ENCODE measurements around the gene ZBTB45. TPM values are rescaled to one million over a fixed set of nuclear protein-coding genes. Genes with fewer than 3 reads are reported as not detected.

The ZBTB45 gene
- total RNA-seq, 1 donor, result 4.7 TPM

DNA sequence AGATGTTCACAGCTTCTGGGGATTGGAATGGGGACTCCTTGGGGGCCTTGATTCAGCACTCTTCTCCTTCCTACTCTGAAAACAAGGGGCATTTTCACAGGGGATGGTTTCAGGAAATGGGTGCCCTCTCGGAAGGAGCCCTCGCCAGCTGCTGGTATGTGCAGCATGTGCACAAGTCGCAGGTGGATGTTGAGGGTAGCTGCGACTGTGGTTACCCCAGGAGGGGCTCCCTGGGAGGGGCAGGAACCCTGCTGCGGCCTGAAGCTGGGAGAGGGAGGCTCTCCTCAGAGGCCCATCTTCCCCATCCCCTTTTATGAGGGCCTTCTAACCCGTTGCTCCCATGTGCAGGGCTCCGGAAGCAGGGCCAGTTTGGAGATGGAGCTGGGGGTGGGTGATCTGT is 37.2 kb downstream of the ZBTB45 start:
- no peak for DNase-seq (ENCODE audit: low read depth)
- H3K4me3 ChIP-seq (ENCODE audit: low read depth, low read length), result no peak overlapping the region
- TF ChIP-seq, protein P1, sequence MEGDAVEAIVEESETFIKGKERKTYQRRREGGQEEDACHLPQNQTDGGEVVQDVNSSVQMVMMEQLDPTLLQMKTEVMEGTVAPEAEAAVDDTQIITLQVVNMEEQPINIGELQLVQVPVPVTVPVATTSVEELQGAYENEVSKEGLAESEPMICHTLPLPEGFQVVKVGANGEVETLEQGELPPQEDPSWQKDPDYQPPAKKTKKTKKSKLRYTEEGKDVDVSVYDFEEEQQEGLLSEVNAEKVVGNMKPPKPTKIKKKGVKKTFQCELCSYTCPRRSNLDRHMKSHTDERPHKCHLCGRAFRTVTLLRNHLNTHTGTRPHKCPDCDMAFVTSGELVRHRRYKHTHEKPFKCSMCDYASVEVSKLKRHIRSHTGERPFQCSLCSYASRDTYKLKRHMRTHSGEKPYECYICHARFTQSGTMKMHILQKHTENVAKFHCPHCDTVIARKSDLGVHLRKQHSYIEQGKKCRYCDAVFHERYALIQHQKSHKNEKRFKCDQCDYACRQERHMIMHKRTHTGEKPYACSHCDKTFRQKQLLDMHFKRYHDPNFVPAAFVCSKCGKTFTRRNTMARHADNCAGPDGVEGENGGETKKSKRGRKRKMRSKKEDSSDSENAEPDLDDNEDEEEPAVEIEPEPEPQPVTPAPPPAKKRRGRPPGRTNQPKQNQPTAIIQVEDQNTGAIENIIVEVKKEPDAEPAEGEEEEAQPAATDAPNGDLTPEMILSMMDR (IDR thresholded peaks at IDR 0.05; ENCODE audit: insufficient read depth, low read depth, low read length), result no peak

DNA sequence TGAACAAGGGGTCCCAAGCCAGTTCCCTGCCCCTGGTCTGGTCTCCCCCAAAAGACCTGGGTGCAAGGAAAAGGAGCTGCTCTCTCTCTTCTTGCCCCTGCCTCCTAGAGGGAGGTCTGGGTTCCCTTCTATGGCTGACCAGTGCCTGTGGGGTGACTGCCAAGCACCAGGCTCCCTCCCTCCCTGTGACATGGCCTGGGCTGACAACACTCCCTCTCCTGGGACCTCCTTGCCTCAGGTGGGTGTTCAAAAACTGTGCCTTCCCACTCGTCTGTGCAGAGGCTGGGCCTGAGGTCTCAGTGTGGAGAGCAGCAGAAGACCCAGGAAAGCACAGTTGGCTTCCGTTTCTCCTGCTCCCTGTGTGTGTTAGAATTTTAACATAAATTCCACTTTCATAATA is 38.8 kb downstream of the ZBTB45 start:
- TF ChIP-seq, protein P1 (IDR thresholded peaks at IDR 0.05; ENCODE audit: insufficient read depth, low read depth, low read length), result no peak
- no peak for DNase-seq (ENCODE audit: low read depth)
- no peak overlapping the region for H3K4me3 ChIP-seq (ENCODE audit: low read depth, low read length)

DNA sequence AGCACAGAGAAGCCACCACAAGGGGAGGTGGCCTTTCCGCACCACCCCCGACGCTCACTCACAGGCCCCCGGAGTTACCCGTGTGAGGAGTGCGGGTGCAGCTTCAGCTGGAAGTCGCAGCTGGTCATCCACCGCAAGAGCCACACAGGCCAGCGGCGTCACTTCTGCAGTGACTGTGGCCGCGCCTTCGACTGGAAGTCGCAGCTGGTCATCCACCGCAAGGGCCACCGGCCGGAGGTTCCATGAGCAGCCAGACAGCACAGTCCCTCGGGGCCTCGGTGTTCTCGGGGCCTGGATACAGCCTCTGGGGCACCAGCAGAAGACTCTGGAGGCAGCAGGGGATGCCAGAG is 39.2 kb downstream of the ZBTB45 start:
- TF ChIP-seq, protein P1 (IDR thresholded peaks at IDR 0.05; ENCODE audit: insufficient read depth, low read depth, low read length), result no peak
- H3K4me3 ChIP-seq (ENCODE audit: low read depth, low read length), result no peak overlapping the region
- no peak for DNase-seq (ENCODE audit: low read depth)

DNA sequence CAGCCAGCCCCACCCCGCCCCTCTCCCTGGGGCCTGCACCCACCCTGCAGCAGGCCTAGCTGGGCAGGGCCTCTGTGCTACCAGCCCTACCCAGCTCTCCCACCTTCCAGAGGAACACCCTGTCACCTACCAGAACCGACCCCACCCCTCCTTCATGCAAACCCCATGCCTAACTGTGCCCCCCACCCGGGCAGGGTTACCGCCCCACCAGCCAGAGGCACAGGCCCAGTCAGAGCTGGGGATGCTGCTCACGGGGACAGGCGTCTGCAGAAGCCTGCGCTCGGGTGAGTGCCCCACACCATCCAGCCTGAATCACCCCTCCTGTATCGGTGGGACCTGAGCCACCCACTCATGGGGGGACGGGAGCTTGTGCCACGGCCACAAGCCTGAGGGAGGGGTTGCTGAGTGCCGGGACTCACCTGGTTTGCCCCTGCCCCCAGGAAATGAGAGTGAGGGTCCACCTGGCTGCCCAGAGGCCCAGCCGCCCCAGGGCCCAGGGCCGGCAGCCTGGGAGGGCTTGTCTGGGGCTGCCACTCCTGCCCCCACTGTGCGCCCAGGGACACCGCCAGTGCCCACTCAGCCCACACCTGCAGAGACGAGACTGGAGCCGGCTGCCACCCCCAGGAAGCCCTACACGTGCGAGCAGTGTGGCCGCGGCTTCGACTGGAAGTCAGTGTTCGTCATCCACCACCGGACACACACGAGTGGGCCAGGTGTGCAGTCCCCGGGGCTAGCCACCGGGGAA is 39.7 kb downstream of the ZBTB45 start:
- H3K4me3 ChIP-seq (ENCODE audit: low read depth, low read length), result no peak overlapping the region
- no peak for DNase-seq (ENCODE audit: low read depth)
- TF ChIP-seq, protein P1 (IDR thresholded peaks at IDR 0.05; ENCODE audit: insufficient read depth, low read depth, low read length), result no peak

DNA sequence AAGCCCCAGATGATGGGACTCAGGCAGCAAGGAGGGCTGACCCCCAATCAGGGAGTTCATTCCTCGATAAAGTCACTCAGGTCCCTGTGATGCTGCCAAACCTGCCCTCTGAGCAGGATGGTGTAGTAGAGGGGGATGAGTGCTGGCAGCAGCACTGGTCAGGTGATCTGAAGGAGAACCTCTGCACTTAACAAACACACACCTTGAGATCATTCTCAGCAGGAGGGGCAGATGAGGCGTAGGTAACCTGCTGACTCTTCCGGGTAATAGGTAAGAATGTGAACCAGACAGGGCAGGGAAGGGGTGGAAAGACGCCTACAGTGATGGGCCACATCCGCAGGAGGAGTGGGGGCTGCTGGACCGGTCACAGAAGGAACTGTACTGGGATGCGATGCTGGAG is 40.3 kb downstream of the ZBTB45 start:
- no peak for DNase-seq (ENCODE audit: low read depth)
- no peak overlapping the region for H3K4me3 ChIP-seq (ENCODE audit: low read depth, low read length)
- TF ChIP-seq, protein P1 (IDR thresholded peaks at IDR 0.05; ENCODE audit: insufficient read depth, low read depth, low read length), result no peak

DNA sequence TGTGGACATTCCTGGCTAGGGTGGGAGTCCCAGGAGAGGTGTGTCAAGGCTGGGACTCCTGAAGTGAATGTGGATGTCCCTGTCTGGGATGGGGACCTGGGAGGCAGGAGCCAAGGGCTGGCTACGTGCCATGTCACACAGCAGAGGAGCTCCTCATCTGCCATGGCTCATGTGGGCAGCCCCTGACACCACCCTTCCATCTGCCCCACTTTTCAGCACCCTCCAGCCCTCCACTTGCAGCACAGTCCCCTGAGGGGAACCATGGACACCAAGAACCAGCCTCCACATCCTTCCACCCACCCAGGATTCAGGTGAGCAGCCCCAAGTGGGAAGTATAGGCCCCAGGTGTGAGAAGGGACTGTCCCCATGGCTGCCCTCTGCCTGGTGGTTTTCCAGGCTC is 41.7 kb downstream of the ZBTB45 start:
- TF ChIP-seq, protein P1 (IDR thresholded peaks at IDR 0.05; ENCODE audit: insufficient read depth, low read depth, low read length), result no peak
- DNase-seq (ENCODE audit: low read depth), result no peak
- H3K4me3 ChIP-seq (ENCODE audit: low read depth, low read length), result no peak overlapping the region

DNA sequence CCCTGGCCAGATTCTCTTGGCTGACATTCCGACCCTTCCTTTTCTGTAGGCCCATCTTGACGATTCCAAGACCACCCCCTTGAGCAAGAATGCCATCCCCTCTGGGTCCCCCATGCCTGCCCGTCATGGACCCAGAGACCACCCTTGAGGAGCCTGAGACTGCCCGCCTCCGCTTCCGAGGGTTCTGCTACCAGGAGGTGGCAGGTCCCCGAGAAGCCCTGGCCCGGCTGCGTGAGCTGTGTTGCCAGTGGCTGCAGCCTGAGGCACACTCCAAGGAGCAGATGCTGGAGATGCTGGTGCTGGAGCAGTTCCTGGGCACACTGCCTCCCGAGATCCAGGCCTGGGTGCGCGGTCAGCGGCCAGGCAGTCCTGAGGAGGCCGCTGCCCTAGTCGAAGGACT is 42.5 kb downstream of the ZBTB45 start:
- H3K4me3 ChIP-seq (ENCODE audit: low read depth, low read length), result peak overlapping the region; percentile 71
- no peak for DNase-seq (ENCODE audit: low read depth)
- TF ChIP-seq, protein P1 (IDR thresholded peaks at IDR 0.05; ENCODE audit: insufficient read depth, low read depth, low read length), result no peak
